HEK293 (cell line): ENCODE data around the gene SARNP.

Experiments
- CTCF ChIP-seq: fragments of 450-650 bp; formaldehyde crosslinking; IDR thresholded peaks from 2 replicates; pipeline ENCODE4 v1.5.1; 2016; ENCODE audit warnings: missing biosample characterization, missing genetic modification characterization
- ZNF350 ChIP-seq: fragments of 450-650 bp; formaldehyde crosslinking; IDR thresholded peaks from 2 replicates; pipeline ENCODE4 v1.5.0; 2017; ENCODE audit warnings: missing biosample characterization, mild to moderate bottlenecking, missing genetic modification characterization

GRCh38 chr12:55797550-55797949 lies 20.0 kb downstream of the SARNP start:
- TF ChIP-seq CTCF (tag by site-specific recombination) (no peak), ZNF350 (tag by site-specific recombination) (no peak)
